Osteocyte (in vitro differentiated cells): ENCODE results near the gene PALM. TPM values are rescaled to one million over a fixed set of nuclear protein-coding genes. Genes with fewer than 3 reads are reported as not detected.

Experiments
- DNase-seq: peaks from one replicate; pipeline ENCODE4 v3.0.0; 2021; ENCODE audit warnings: mixed read lengths; ENCODE audit not compliant: unreplicated experiment; ENCODE audit errors: extremely low spot score
- H3K27ac Mint-ChIP-seq: one replicate; pipeline ENCODE4 v1.8.0; 2021; ENCODE audit warnings: mild to moderate bottlenecking, mixed read lengths; ENCODE audit not compliant: unreplicated experiment
- H3K27me3 Mint-ChIP-seq: one replicate; pipeline ENCODE4 v1.8.0; 2021; ENCODE audit warnings: mixed read lengths; ENCODE audit not compliant: unreplicated experiment
- H3K36me3 Mint-ChIP-seq: one replicate; pipeline ENCODE4 v1.8.0; 2021; ENCODE audit warnings: mixed read lengths; ENCODE audit not compliant: unreplicated experiment
- H3K4me1 Mint-ChIP-seq: one replicate; pipeline ENCODE4 v1.8.0; 2021; ENCODE audit warnings: mixed read lengths; ENCODE audit not compliant: unreplicated experiment
- H3K4me3 Mint-ChIP-seq: one replicate; pipeline ENCODE4 v1.8.0; 2021; ENCODE audit warnings: mild to moderate bottlenecking, moderate library complexity, mixed read lengths; ENCODE audit not compliant: unreplicated experiment
- H3K9me3 Mint-ChIP-seq: one replicate; pipeline ENCODE4 v1.8.0; 2021; ENCODE audit warnings: mixed read lengths; ENCODE audit not compliant: unreplicated experiment
- total RNA-seq: library from RNA; stranded (reverse); gene quantifications from 2 replicates; pipeline ENCODE4 v1.2.1, GENCODE V29; 2021
- TF ChIP-seq, protein P1 (sequence below): fragments of 200-600 bp; sonication (generic); IDR thresholded peaks from 2 replicates; pipeline ENCODE4 v1.5.0; 2021; ENCODE audit warnings: antibody characterized with exemption, mild to moderate bottlenecking, moderate library complexity

Gene PALM
- total RNA-seq, 1 donor from 2014 or later: 236 TPM

GRCh38 chr19:687569-688166, 21.1 kb upstream of the PALM start:
- no peak for DNase-seq
- no peaks in the 10 kb centered on the region for H3K9me3 Mint-ChIP-seq
- H3K27ac Mint-ChIP-seq: no peak overlapping the region
- no peak overlapping the region for H3K4me3 Mint-ChIP-seq
- TF ChIP-seq, protein P1, sequence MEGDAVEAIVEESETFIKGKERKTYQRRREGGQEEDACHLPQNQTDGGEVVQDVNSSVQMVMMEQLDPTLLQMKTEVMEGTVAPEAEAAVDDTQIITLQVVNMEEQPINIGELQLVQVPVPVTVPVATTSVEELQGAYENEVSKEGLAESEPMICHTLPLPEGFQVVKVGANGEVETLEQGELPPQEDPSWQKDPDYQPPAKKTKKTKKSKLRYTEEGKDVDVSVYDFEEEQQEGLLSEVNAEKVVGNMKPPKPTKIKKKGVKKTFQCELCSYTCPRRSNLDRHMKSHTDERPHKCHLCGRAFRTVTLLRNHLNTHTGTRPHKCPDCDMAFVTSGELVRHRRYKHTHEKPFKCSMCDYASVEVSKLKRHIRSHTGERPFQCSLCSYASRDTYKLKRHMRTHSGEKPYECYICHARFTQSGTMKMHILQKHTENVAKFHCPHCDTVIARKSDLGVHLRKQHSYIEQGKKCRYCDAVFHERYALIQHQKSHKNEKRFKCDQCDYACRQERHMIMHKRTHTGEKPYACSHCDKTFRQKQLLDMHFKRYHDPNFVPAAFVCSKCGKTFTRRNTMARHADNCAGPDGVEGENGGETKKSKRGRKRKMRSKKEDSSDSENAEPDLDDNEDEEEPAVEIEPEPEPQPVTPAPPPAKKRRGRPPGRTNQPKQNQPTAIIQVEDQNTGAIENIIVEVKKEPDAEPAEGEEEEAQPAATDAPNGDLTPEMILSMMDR: no peak
- no peaks in the 10 kb centered on the region for H3K36me3 Mint-ChIP-seq
- no peaks in the 10 kb centered on the region for H3K27me3 Mint-ChIP-seq
- H3K4me1 Mint-ChIP-seq: peaks cover 8% of the 10 kb centered on the region

DNA sequence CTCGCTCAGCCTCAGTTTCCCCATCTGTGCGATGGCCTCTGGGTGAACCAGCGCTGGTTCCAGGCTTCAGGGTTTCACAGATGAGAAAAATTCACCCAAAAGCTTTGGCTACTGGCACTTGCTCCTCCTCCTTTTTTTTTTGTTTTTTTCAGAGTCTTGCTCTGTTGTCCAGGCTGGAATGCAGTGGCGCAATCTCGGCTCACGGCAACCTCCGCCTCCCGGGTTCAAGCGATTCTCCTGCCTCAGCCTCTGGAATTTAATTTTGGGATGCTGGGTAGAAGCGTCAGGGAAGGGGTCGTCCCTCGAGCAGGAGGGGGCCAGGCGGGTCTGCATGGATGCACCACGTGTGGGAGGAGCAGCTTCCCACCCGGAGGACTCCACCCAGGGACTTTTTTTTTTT, 20.5 kb upstream of the PALM start:
- H3K4me1 Mint-ChIP-seq: peaks cover 8% of the 10 kb centered on the region
- no peaks in the 10 kb centered on the region for H3K9me3 Mint-ChIP-seq
- H3K27me3 Mint-ChIP-seq: no peaks in the 10 kb centered on the region
- TF ChIP-seq, protein P1: no peak
- no peaks in the 10 kb centered on the region for H3K36me3 Mint-ChIP-seq
- no peak overlapping the region for H3K27ac Mint-ChIP-seq
- no peak for DNase-seq
- H3K4me3 Mint-ChIP-seq: no peak overlapping the region

DNA sequence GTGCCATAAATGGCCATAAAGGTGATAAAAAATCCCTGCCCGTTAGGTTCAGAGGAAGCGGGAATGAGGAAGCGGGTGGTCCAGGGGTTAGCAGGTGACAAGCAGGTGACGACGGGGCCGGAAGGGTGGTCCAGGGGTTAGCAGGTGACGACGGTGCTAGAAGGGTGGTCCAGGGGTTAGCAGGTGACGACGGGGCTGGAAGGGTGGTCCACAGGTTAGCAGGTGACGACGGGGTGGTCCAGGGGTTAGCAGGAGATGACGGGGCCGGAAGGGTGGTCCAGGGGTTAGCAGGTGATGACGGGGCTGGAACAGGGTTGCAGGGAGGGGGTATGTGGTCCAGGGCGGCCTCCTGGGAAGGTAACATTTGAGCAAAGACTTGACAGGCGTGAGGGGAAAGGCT, 19.7 kb upstream of the PALM start:
- Mint-ChIP-seq H3K27me3 (no peaks in the 10 kb centered on the region), H3K36me3 (no peaks in the 10 kb centered on the region), H3K4me3 (no peak overlapping the region), H3K4me1 (peaks cover 8% of the 10 kb centered on the region), H3K9me3 (no peaks in the 10 kb centered on the region), H3K27ac (no peak overlapping the region)
- TF ChIP-seq, protein P1: no peak
- no peak for DNase-seq

GRCh38 chr19:690203-690602, 18.5 kb upstream of the PALM start:
- no peak for DNase-seq
- no peaks in the 10 kb centered on the region for H3K36me3 Mint-ChIP-seq
- TF ChIP-seq, protein P1: no peak
- no peak overlapping the region for H3K27ac Mint-ChIP-seq
- no peaks in the 10 kb centered on the region for H3K9me3 Mint-ChIP-seq
- no peak overlapping the region for H3K4me3 Mint-ChIP-seq
- H3K27me3 Mint-ChIP-seq: no peaks in the 10 kb centered on the region
- H3K4me1 Mint-ChIP-seq: peaks cover 8% of the 10 kb centered on the region

- Mint-ChIP-seq H3K27me3 (no peaks in the 10 kb centered on the region), H3K9me3 (no peaks in the 10 kb centered on the region), H3K4me1 (no peaks in the 10 kb centered on the region), H3K27ac (no peak overlapping the region), H3K36me3 (no peaks in the 10 kb centered on the region), H3K4me3 (no peak overlapping the region)
- TF ChIP-seq, protein P1: no peak
- DNase-seq: no peak
Observed at GRCh38 chr19:694481-695351, 14.0 kb upstream of the PALM start.
